GM12801 (cell line): ENCODE results near the gene HTRA3.

Experiments
- TF ChIP-seq, protein P1 (sequence below): IDR thresholded peaks from one replicate; pipeline ENCODE4 v1.5.1; 2011; ENCODE audit warnings: control low read depth; ENCODE audit not compliant: insufficient read length; ENCODE audit errors: extremely low read depth

The HTRA3 gene

DNA sequence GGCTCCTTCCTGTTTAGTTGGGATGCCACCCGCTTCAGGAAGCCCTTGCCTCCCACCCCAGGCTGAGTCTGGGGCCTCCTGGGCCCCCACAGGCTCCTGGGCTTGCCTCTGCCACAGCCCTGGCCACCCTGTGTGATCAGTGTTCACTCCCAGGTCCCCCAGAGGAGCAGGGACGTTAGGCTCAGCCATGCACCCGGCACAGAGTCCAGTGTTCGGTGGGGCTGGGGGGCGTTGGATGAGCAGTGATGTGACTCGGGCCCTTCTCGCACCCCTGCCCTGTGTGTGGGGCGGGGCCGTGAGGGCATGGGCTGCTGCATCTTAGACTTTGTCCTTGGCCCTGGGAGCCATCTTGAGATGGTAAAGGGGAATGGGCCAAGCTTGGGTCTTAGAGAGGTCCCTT, 29.9 kb upstream of the HTRA3 start:
- TF ChIP-seq, protein P1, sequence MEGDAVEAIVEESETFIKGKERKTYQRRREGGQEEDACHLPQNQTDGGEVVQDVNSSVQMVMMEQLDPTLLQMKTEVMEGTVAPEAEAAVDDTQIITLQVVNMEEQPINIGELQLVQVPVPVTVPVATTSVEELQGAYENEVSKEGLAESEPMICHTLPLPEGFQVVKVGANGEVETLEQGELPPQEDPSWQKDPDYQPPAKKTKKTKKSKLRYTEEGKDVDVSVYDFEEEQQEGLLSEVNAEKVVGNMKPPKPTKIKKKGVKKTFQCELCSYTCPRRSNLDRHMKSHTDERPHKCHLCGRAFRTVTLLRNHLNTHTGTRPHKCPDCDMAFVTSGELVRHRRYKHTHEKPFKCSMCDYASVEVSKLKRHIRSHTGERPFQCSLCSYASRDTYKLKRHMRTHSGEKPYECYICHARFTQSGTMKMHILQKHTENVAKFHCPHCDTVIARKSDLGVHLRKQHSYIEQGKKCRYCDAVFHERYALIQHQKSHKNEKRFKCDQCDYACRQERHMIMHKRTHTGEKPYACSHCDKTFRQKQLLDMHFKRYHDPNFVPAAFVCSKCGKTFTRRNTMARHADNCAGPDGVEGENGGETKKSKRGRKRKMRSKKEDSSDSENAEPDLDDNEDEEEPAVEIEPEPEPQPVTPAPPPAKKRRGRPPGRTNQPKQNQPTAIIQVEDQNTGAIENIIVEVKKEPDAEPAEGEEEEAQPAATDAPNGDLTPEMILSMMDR: no peak

DNA sequence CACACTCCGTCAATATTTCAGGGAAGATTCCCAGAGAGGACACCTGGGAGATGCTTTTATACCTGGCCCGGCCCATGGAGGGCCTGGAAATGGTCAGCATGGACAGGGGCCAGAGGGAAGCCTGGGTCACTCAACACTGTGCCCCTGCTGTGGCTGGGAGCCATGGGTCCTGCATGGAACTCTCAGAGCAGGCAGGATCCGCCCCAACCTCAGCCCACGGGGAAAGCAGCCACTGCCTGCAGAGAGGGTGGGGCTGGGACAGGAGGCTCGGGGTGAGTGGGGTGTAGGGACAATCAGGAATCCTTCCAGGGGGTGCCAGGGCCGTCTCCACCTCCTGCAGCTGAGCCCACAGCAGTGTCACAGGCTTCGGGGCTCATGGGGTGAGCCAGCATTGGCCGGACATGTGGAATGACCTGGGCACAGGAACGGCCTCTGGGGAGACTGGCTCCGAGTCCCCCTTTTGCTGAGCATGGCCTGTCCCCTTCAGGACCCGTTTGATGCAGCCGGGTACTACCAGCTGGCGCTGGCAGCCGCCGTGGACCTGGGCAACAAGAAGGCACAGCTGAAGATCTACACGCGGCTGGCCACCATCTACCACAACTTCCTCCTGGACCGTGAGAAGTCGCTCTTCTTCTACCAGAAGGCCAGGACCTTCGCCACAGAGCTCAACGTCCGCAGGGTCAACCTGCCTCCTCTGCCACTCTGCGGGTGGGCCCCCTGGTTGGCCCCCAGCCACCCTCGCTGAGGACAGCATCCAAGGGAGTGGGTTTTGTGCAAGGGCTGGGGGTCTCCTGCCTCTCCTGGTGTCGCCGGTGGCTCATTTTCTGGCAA, 29.1 kb upstream of the HTRA3 start:
- TF ChIP-seq, protein P1: no peak

DNA sequence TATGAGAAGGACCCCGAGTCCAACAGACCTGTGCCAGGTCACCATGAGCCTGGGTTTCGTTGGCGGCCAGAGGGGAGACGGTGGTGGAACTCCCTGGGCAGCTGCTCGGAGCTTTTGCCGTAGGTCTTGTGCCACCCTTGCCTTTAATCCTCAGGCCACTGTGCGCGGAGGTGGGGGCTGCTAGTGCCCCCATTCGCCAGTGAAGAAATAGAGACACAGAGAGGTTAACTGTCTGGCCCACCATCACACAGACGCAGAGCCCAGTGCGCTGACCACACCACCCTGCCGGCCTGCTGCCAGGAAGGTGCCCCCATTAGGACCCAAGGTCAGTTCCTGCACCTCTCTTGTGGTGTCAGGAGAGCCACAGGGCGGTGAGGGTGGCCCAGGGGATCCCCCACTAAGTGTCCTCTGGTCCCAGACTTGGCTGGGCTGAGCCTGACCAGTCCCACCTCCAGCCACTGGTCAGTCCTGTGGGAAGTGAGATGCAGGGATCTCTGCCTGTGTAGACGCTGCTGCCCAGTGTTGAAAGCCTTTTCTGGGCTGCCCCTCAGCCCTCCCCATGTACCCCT, 28.3 kb upstream of the HTRA3 start:
- TF ChIP-seq, protein P1: no peak

DNA sequence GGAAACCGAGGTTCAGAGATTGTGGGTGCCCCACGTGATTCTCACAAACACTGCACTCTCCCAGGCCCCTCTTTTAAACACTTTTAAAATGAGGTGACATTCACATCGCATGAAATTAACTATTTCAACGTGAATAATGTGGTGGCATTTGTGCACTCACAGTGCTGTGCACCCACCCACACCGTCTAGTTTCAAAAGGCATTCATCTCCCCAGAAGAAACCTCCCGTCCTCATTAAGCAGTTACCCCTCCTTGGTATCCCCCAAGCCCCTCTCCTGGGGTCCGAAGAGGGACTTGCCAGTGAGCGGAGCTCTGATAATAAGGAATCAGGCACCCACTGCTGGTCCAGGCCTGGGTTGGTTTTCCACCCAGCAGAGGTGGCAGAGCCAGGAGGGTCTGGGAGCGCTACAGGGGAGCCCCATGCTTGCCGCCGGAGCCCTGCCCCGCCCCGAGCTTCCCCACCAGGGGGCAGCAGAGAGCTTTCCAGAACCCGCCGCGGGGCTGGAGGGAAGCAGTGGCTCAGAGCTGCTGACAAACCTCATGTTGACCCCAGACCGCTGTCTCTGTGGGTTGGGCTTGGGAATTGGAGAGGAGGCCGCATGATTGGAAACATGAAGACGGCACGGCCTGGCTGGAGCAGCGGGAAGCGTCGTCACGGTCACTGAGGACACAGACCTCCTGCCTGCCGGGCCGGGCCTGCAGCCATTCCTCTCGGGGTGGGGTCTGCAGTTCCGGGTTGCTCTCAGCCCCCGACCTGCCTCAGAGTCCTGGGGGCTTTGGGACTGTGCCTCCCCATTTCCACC, 27.5 kb upstream of the HTRA3 start:
- TF ChIP-seq, protein P1: no peak

DNA sequence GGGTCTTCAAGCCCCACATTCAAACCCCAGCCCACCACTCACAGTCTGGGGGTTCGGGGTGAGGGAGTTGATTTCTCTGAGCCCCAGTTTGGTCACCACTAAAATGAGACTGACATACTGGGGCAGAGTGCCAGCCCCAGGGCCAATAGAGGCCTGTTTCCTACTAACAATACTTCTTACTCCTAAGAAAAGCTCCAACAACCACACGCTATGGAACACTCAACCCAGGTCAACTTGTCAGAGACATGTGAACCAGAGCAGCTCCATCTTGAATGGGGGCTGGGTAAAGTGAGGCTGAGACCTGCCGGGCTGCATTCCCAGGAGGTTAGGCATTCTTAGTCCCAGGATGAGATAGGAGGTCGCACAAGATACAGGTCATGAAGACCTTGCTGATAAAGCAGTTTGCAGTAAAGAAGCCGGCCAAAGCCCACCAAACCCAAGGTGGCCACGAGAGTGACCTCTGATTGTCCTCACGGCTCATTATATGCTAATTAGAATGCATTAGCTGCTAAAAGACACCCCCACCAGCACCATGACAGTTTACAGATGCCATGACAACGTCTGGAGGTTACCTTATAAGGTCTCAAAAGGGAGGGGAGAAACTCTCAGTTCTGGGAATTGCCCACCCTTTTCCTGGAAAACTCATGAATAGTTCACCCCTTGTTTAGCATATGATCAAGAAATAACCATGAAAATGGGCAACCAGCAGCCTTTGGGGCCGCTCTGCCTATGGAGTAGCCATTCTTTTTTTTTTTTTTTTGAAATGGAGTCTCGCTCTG, 26.6 kb upstream of the HTRA3 start:
- TF ChIP-seq, protein P1: no peak

DNA sequence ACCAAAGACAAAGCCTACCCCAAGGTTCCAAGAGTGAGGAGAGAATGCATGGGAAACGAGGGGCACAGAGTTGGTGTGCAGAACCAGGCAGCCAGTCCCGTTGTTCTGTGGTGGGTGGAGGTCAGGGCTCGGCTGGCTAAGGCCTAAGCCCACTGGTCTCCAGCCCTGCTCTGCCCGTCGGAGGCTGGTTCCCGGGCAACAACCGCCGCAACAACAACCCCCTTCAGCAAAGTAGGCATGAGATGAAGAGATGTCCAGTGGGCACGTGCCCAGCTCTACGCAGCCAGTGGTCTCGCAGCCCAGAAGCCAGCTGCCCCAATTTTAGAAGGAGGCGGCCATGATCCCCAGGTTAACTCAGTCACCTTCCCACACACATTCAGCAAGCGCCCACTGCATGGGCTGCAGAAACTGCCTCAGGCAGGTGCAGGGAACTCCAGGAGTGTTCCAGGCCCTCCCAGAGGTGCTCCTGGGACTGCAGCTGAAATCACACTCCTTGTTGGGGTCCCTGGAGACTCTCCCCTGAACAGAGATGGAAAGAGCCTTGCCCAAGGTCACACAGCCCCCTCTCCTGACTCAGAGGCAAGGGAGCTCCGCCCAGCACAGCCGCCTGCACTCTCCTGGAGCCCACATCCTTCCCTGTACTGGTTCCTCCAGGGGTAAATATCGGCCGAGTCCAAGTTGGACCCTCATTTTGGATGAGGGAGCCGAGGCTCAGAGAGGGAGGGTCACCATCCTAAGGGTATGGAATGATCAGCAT, 25.4 kb upstream of the HTRA3 start:
- TF ChIP-seq, protein P1: no peak
